Inflammatory macrophage treated with lipopolysaccharide for 4 hours (primary cell): Measurements from ENCODE around the gene TMEM50A.
"Not testable (repeated sequence)": the region's sequence is repeated elsewhere in the genome, so short reads cannot be mapped to it uniquely, and the experiment has no call there.

Source experiments
- DNase-seq: peaks from one replicate; pipeline ENCODE4 v3.0.0-alpha.2; 2020

TMEM50A gene

DNA sequence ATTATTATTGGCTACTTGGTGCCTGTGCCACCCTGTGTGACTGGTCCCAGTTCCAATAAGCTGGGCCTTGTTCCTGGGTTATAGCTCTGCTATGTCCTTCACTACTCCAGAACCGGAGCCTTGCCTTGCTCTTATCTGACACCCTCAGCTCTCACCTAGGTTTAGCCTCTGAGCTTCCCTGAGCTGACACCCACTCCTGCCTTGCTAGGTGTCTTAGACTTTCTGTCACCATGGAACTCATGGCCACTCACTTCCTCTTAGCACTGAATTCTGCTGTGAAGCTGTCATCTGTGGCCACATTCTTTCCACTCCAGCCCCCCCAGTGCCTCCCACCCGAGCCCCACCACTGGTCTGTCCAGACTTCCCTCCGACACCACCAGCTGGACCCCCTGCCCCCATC lies 51.6 kb downstream of the TMEM50A start:
- DNase-seq = not testable (repeated sequence)

- DNase-seq = no peak
Observed at GRCh38 chr1:25392841-25393240, 54.7 kb downstream of the TMEM50A start.

DNA sequence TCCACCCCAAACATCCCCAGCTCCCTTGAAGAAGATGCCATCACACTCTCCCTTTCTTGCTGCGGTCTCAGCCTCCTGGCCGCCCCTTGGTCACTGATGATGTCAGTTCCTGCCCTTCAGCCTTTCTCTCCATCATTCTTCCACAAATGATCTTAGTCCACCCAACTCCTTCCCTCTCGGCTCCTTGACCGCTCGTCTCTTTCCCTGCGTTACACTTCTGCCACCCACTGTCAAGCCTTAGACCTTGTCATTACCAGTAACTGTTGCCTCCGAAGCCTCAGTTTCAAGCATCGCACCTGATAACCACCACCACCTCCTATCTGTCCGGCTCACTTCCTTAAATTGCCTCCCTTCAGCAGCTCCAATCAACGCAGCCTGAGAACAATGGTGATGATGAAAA lies 59.4 kb downstream of the TMEM50A start:
- DNase-seq = not testable (repeated sequence)

DNA sequence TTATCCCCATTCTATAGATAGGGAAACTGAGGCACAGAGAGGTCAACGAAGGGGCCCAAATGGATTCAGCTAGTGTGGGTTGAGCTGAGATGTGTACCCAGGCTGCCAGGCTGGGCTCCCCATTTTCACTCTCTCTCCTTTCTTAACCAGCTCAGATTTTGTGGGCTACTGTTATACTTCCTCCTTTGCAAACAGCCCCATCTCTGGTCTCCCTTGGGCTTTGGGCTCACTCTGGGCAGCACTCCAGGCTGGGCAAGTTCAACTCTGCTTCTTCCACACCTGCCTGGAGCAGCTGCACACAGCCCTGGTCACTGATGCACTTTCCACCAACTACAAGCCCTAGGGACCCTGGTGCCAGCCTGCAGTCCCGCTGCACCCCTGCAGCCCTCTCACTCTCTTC lies 59.9 kb downstream of the TMEM50A start:
- not testable (repeated sequence) for DNase-seq

- DNase-seq = not testable (repeated sequence)
Observed at GRCh38 chr1:25402947-25403803, 65.0 kb downstream of the TMEM50A start.

GRCh38 chr1:25405731-25406305 lies 67.7 kb downstream of the TMEM50A start:
- DNase-seq = not testable (repeated sequence)

DNA sequence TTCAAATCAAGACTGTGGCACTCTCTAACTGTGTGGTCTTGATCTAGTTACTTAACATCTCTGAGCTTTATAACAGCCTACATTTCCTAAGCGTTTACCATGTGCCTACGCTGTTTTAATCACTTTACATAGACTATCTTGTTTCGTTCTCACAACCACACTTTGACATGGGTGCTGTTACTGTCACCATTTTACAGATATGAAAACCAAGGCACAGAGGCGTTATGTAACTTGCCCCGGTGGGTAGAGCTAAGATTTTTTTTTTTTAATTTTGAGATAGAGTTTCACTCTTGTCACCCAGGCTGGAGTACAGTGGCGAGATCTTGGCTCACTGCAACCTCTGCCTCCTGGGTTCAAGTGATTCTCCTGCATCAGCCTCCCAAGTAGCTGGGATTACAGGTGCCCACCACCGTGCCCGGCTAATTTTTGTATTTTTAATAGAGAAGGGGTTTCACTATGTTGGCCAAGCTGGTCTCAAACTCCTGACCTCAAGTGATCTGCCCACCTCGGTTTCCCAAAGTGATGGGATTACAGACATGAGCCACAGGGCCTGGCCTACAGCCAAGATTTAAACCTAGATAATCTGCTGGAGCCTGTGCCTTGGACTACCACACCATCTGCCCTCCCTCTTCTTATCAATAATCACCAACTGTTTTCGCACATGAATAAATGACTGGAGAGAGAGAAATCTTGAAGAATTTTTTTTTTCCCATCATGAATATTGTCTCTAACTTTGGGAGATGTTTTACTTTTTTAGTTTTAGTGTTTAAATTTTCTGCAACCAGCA lies 71.7 kb downstream of the TMEM50A start:
- DNase-seq = not testable (repeated sequence)
